AG04449 (cell line): ENCODE measurements around the gene ATE1.

ENCODE experiments used
- CTCF ChIA-PET: fragments of 350-600 bp; formaldehyde crosslinking; extraction: SDS; loops from one replicate; lab custom pipeline; 2021; ENCODE audit warnings: antibody characterized with exemption; lab: Yijun Ruan, JAX
- POLR2A ChIA-PET: fragments of 400-600, 350-600 bp; formaldehyde crosslinking; extraction: SDS; loops from one replicate; lab custom pipeline; 2020; ENCODE audit warnings: antibody characterized with exemption, inconsistent platforms; lab: Yijun Ruan, JAX
- DNase-seq: peaks from one replicate; pipeline ENCODE4 v3.0.0-alpha.2; 2010; ENCODE audit warnings: low read depth, low spot score
- H3K4me3 ChIP-seq: 2 replicates; pipeline ENCODE4 v1.5.1; 2011; ENCODE audit warnings: low read depth, mild to moderate bottlenecking, control low read depth, low read length
- TF ChIP-seq, protein P1 (sequence below): IDR thresholded peaks from one replicate; pipeline ENCODE4 v1.5.1; 2011; ENCODE audit warnings: mild to moderate bottlenecking, moderate library complexity, low read length, control low read depth, inconsistent platforms; ENCODE audit not compliant: insufficient read depth; ENCODE audit errors: missing control alignments

Gene ATE1

GRCh38 chr10:121965996-121966395 is 38.2 kb upstream of the ATE1 start:
- H3K4me3 ChIP-seq, result no peak overlapping the region
- ChIA-PET POLR2A (no interaction called here), CTCF (interaction anchor here (1.0 to 1.3 kb wide), 2 partner anchors 8 to 9 kb away, joined by 4 read pairs; no protein-coding TSS in a partner anchor)
- TF ChIP-seq, protein P1, sequence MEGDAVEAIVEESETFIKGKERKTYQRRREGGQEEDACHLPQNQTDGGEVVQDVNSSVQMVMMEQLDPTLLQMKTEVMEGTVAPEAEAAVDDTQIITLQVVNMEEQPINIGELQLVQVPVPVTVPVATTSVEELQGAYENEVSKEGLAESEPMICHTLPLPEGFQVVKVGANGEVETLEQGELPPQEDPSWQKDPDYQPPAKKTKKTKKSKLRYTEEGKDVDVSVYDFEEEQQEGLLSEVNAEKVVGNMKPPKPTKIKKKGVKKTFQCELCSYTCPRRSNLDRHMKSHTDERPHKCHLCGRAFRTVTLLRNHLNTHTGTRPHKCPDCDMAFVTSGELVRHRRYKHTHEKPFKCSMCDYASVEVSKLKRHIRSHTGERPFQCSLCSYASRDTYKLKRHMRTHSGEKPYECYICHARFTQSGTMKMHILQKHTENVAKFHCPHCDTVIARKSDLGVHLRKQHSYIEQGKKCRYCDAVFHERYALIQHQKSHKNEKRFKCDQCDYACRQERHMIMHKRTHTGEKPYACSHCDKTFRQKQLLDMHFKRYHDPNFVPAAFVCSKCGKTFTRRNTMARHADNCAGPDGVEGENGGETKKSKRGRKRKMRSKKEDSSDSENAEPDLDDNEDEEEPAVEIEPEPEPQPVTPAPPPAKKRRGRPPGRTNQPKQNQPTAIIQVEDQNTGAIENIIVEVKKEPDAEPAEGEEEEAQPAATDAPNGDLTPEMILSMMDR, result no peak
- no peak for DNase-seq

DNA sequence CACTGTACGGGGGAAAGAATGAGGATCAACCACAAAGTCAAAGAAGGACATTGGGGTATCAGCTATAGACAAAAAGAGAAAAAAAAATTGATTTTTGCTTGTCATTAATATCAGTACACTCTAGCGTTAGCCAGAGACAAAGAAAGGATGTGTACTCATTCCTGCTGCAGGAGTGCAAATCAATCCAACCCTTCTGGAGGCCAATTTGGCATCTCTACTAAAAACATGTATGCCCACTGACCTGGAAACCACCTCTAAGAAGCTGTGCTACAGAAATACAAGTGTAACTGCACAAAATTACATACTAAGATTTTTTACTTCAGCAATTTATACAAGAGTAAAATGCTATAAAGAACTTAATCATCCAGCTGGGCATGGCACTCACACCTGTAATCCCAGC is 33.6 kb upstream of the ATE1 start:
- TF ChIP-seq, protein P1, result no peak
- no peak overlapping the region for H3K4me3 ChIP-seq
- POLR2A ChIA-PET, result interaction anchor here (1.5 kb wide), 1 partner anchor 34 kb away, joined by 3 read pairs; the partner anchor contains the start of gene ATE1
- CTCF ChIA-PET, result interaction anchor here (0.7 kb wide), 1 partner anchor 14 kb away, joined by 3 read pairs; the partner anchor contains the start of gene NSMCE4A
- DNase-seq, result no peak

DNA sequence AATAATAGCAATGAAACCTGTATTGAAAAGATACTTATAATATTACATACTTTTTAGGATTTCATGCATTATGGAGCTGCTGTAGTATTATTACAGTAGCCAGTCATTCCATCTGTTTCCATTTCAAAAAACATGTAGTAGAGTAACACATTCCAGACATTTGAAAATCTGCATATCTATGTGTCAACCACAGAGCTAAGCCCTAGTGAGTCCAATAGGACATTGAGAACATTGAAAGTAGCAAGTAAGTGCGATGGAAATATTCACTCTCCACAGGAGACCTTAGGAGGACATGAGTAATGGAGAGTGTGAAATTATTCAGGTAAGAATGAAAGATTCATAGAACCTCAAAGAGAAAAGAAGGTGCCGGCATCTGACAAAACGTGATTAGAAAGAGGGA is 31.8 kb upstream of the ATE1 start:
- CTCF ChIA-PET, result interaction anchor here (1.3 kb wide), 1 partner anchor 16 kb away, joined by 4 read pairs; no protein-coding TSS in a partner anchor
- no peak overlapping the region for H3K4me3 ChIP-seq
- DNase-seq, result no peak
- POLR2A ChIA-PET, result no interaction called here
- TF ChIP-seq, protein P1, result no peak

DNA sequence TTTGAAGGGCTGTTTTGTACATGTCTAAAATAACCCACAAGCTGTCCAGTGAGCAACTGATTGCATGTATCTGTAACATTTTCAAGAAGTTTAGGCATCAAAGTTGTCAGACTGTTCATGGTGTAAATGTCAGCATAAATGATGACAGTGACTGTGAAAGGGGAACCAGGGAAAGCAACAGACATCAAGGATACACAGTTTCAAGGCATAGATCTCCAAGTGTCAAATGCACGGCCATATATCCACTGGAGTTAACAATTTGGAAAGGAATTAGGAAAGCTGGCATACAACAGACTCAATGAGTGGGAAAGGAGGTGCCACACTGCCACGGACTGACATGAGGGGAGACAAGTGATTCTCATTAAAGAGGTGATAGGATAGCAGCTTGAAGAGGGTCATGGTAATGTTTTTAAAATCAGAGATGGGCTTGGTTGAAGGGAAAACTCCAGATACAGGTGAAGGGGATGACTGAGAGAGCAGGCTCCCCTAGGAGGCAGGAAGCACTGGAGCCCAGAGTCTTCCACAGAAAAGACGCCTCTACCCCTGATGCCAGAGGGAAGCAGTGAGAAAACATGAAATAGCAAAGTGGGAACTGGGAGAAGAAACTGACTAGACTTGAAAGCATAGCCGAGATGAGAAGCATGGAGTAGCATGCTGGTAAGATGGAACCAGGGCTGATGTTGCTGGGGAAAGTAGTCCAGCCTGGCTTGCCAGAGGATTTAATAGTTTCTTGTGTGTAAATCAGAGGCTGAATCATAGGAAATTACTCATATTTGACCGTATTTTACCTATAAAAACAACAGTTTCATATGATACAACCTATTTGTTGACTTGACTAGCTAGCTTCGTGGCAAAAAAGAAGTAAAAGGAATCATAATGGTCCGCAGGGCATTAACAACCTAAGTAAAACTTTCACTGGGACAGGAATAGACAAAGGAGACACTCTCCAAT is 28.6 kb upstream of the ATE1 start:
- POLR2A ChIA-PET, result no interaction called here

GRCh38 chr10:121952226-121952625 is 24.4 kb upstream of the ATE1 start:
- CTCF ChIA-PET, result interaction anchor here (1.2 kb wide), 1 partner anchor 23 kb away, joined by 4 read pairs; the partner anchor contains the start of gene NSMCE4A
- TF ChIP-seq, protein P1, result no peak
- H3K4me3 ChIP-seq, result no peak overlapping the region
- POLR2A ChIA-PET, result no interaction called here
- DNase-seq, result no peak

More for the DNA sequence above, 28.6 kb upstream of the ATE1 start:
- TF ChIP-seq, protein P1, result no peak
- CTCF ChIA-PET, result interaction anchor here (0.6 to 1.6 kb wide), 7 partner anchors 9 to 186 kb away, joined by 3 to 5 read pairs (median 3); no protein-coding TSS in a partner anchor
- H3K4me3 ChIP-seq, result no peak overlapping the region
- DNase-seq, result no peak

- DNase-seq, result no peak
- POLR2A ChIA-PET, result no interaction called here
- H3K4me3 ChIP-seq, result no peak overlapping the region
- CTCF ChIA-PET, result interaction anchor here (0.8 kb wide), 1 partner anchor 18 kb away, joined by 3 read pairs; no protein-coding TSS in a partner anchor
- TF ChIP-seq, protein P1, result no peak
These were observed 21.6 kb upstream of the ATE1 start for GRCh38 chr10:121949451-121949850.
